ENCODE results near the gene THOC5. TPM values are rescaled to one million over a fixed set of nuclear protein-coding genes. Genes with fewer than 3 reads are reported as not detected.
"Not testable (repeated sequence)": the region's sequence is repeated elsewhere in the genome, so short reads cannot be mapped to it uniquely, and the experiment has no call there.

The THOC5 gene
- 59.0 TPM for polyA plus RNA-seq (2013, experiment 1 of 4)
- polyA plus RNA-seq (2013, experiment 2 of 4), result 65.9 TPM
- polyA plus RNA-seq (2013, experiment 3 of 4), result 41.0 TPM
- 43.8 TPM for polyA plus RNA-seq (2013, experiment 4 of 4)

DNA sequence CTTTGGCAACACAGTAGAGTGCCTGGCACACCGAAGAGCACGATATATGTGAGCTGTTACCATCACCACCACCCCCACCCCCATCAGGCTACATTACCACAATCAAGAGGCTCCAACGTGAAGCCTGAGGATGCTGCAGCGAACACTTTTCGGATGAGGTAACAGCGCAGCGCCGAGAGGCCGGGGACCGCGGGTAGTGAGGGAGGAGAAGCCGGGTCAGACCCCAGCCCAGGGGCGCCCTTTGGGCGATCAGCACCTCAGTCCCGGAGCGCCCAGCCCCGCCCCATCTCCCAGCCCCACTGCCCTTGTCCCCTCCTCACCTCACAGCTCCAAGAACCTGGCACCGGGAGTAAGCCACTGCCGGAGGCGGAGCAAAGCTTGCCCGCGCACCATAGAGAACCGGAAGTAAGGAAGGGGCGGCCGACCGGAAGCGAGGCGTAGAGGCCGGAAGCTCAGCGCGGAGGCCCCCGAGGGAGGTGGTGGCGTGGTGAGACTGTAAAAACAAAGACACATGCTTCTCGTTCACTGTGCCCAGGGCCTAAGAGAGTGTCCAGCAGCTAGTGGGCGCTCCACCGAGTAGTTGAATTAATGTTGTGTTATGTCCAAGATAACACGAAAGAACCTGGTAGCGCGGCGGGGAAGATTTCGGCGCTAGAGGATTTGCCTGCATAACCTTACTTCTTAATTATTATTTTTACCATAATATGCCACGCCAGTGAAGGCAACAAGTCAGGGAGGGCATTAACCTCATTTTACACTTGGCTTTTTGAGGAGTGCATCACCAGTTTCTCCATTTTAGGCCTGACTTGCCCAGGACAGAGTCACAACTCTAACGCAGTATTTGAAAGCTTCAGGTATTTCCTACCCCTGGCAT is at the start of gene THOC5:
TSS of gene THOC5 (minus strand) at position 407 of the 874 bp plus-strand sequence. CDS start 4,610 bp downstream, outside the sequence.
- Histone ChIP-seq H3K36me3 (ENCODE audit: control insufficient read depth, insufficient read depth, low read length) (peaks cover 24% of the 10 kb centered on the region), H3K4me3 (ENCODE audit: insufficient read depth, low read depth, low read length) (peak within 1 kb of the TSS; percentile 76), H3K4me1 (ENCODE audit: control insufficient read depth, insufficient read depth, low read length) (no peaks in the 10 kb centered on the region), H3K9me3 (ENCODE audit: control insufficient read depth, low read length) (no peaks in the 10 kb centered on the region), H3K27me3 (ENCODE audit: control insufficient read depth, insufficient read depth, low read length, poor library complexity, severe bottlenecking) (no peaks in the 10 kb centered on the region), H3K27ac (ENCODE audit: insufficient read depth, low read depth, low read length, poor library complexity, severe bottlenecking) (peak within 1 kb of the TSS; percentile 79)
- 5 to 7% methylated on average over 44 of the region's 44 CpGs for WGBS, 2 experiments

DNA sequence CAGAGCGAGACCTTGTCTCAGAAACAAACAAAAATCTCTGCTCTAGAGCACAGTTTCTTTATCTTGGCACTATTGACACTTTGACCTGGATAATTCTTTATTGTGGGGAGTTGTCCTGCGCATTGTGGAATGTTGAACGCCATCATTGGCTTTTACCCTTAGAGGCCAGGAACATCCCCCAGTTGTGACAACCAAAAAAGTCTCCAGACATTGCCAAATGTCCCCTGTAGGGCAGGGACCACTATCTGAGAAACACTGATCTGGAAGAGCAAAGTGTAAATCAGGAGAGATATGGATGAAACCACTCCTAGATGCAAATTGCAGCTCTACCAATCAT is 45.1 kb upstream of the THOC5 start:
- H3K9me3 ChIP-seq (ENCODE audit: control insufficient read depth, low read length), result no peaks in the 10 kb centered on the region
- 94 to 96% methylated on average over 3 of the region's 3 CpGs for WGBS, 2 experiments
- no peaks in the 10 kb centered on the region for H3K27me3 ChIP-seq (ENCODE audit: control insufficient read depth, insufficient read depth, low read length, poor library complexity, severe bottlenecking)
- no peaks in the 10 kb centered on the region for H3K36me3 ChIP-seq (ENCODE audit: control insufficient read depth, insufficient read depth, low read length)
- H3K4me1 ChIP-seq (ENCODE audit: control insufficient read depth, insufficient read depth, low read length), result no peaks in the 10 kb centered on the region
- no peak overlapping the region for H3K27ac ChIP-seq (ENCODE audit: insufficient read depth, low read depth, low read length, poor library complexity, severe bottlenecking)
- H3K4me3 ChIP-seq (ENCODE audit: insufficient read depth, low read depth, low read length), result no peak overlapping the region

DNA sequence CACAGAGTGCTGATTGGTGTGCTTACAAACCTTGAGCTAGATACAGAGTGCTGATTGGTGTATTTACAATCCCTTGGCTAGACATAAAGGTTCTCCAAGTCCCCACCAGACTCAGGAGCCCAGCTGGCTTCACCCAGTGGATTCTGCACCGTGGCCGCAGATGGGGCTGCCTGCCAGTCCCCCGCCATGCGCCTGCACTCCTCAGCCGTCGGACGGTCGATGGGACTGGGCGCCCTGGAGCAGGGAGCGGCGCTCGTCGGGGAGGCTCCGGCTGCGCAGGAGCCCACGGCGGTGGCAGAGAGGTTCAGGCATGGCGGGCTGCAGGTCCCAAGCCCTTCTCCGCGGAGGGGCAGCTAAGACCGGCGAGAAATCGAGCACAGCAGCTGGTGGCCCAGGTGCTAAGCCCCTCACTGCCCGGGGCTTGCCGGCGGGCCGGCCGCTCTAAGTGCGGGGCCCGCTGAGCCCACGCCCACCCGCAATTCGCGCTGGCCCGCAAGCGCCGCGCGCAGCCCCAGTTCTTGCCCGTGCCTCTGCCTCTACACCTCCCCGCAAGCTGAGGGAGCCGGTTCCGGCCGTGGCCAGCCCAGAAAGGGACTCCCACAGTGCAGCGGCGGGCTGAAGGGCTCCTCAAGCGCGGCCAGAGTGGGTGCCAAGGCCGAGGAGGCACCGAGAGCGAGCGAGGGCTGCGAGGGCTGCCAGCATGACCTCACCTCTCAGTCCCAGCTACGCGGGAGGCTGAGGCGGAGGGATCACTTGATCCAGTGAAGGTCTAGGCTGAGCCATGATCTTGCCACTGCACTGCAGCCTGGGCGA is 44.5 kb upstream of the THOC5 start:
- not testable (repeated sequence) for H3K36me3 ChIP-seq (ENCODE audit: control insufficient read depth, insufficient read depth, low read length); H3K27me3 ChIP-seq (ENCODE audit: control insufficient read depth, insufficient read depth, low read length, poor library complexity, severe bottlenecking); H3K4me3 ChIP-seq (ENCODE audit: insufficient read depth, low read depth, low read length); H3K27ac ChIP-seq (ENCODE audit: insufficient read depth, low read depth, low read length, poor library complexity, severe bottlenecking); H3K9me3 ChIP-seq (ENCODE audit: control insufficient read depth, low read length); H3K4me1 ChIP-seq (ENCODE audit: control insufficient read depth, insufficient read depth, low read length)
- WGBS, 2 experiments, result 94 to 95% methylated on average over 57 of the region's 57 CpGs

DNA sequence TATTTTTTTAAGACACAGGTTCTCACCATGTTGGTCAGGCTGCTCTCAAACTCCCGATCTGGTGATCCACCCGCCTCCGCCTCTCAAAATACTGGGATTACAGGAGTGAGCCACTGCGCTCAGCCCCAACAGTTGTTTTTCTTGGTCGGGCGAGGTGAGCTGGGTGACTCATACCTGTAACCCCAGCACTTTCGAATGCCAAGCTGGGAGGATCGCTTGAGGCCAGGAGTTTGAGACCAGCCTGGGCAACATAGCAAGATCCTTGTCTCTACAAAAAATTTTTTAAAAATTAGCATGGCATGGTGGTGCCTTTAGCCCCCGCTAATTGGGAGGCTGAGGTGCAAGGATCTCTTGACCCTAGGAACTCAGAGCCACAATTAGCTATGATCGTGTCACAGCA is 42.9 kb upstream of the THOC5 start:
- no peak overlapping the region for H3K4me3 ChIP-seq (ENCODE audit: insufficient read depth, low read depth, low read length)
- no peaks in the 10 kb centered on the region for H3K36me3 ChIP-seq (ENCODE audit: control insufficient read depth, insufficient read depth, low read length)
- no peaks in the 10 kb centered on the region for H3K9me3 ChIP-seq (ENCODE audit: control insufficient read depth, low read length)
- H3K27me3 ChIP-seq (ENCODE audit: control insufficient read depth, insufficient read depth, low read length, poor library complexity, severe bottlenecking), result no peaks in the 10 kb centered on the region
- 92 to 95% methylated on average over 10 of the region's 10 CpGs for WGBS, 2 experiments
- no peaks in the 10 kb centered on the region for H3K4me1 ChIP-seq (ENCODE audit: control insufficient read depth, insufficient read depth, low read length)
- no peak overlapping the region for H3K27ac ChIP-seq (ENCODE audit: insufficient read depth, low read depth, low read length, poor library complexity, severe bottlenecking)

DNA sequence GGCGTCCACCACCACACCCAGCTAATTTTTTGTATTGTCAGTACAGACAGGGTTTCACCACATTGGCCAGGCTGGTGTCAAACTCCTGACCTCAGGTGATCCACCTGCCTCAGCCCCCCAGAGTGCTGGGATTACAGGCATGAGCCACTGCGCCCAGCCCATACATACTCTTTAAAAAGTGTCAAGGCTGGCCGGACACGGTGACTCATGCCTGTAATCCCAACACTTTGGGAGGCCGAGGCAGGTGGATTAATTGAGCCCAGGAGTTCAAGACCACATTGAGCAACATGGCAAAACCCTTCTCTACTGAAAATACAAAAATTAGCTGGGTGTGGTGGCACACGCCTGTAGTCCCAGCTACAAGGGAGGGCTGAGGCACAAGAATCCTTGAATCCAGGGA is 40.9 kb upstream of the THOC5 start:
- H3K4me1 ChIP-seq (ENCODE audit: control insufficient read depth, insufficient read depth, low read length); H3K27ac ChIP-seq (ENCODE audit: insufficient read depth, low read depth, low read length, poor library complexity, severe bottlenecking); H3K4me3 ChIP-seq (ENCODE audit: insufficient read depth, low read depth, low read length); H3K9me3 ChIP-seq (ENCODE audit: control insufficient read depth, low read length); H3K36me3 ChIP-seq (ENCODE audit: control insufficient read depth, insufficient read depth, low read length); H3K27me3 ChIP-seq (ENCODE audit: control insufficient read depth, insufficient read depth, low read length, poor library complexity, severe bottlenecking): not testable (repeated sequence)
- 90 to 93% methylated on average over 6 of the region's 6 CpGs for WGBS, 2 experiments

DNA sequence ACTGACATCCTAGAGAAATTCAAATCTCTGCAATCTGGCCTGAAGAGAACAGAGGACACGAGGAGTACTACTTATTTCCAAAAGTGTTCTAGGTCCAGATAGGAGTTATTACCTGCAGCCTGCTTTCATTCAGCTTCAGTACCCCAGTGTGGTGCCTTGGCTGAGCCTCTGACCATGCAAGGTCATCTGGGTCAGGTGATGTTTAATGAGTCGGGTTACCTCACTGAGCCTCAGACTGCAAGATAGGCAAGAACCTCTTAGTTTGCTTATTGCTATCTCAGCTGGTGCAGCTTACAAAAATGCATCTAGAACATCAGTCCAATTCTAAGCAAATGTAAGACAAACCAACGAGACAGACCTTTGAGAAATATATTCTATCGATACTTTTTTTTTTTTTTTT is 40.4 kb upstream of the THOC5 start:
- H3K4me3 ChIP-seq (ENCODE audit: insufficient read depth, low read depth, low read length), result no peak overlapping the region
- no peaks in the 10 kb centered on the region for H3K4me1 ChIP-seq (ENCODE audit: control insufficient read depth, insufficient read depth, low read length)
- H3K27me3 ChIP-seq (ENCODE audit: control insufficient read depth, insufficient read depth, low read length, poor library complexity, severe bottlenecking), result no peaks in the 10 kb centered on the region
- whole genome bisulfite sequencing, 2 experiments, result 84 to 89% methylated on average over 4 of the region's 4 CpGs
- no peaks in the 10 kb centered on the region for H3K36me3 ChIP-seq (ENCODE audit: control insufficient read depth, insufficient read depth, low read length)
- no peaks in the 10 kb centered on the region for H3K9me3 ChIP-seq (ENCODE audit: control insufficient read depth, low read length)
- H3K27ac ChIP-seq (ENCODE audit: insufficient read depth, low read depth, low read length, poor library complexity, severe bottlenecking), result no peak overlapping the region

DNA sequence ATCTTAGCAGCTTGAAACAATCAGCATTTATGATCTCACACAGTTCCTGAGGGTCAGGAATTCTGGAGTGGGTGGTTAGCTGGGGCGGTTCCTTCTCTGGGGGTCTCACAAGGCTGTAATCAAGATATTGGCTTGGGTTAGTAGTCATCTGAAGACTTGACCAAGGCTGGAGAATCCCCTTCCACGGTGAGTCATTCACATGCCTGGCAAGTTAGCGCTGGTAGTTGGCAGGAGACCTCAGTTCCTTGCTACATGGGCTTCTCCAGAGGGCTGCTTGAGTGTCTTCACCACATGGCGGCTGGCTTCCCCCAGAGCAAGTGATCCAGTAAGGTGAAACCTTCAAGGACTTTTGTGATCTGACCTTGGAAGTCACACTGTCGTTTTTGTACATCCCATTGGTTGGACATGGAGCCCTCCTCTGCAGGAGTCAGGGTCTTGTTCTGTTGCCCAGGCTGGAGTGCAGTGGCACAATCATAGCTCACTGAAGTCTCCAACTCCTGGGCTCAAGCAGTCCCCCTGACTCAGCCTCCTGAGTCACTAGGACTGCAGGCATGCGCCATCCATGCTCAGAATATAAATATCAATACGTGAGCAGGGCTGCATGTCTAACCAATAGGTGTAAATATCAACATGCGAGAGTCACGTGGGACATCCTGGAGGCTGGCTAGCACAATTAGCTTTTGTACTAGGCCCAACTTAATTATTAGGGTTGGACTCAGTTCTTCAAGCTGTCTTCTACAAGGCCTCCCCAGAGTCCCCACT is 34.6 kb upstream of the THOC5 start:
- H3K27me3 ChIP-seq (ENCODE audit: control insufficient read depth, insufficient read depth, low read length, poor library complexity, severe bottlenecking), result no peaks in the 10 kb centered on the region
- 91 to 92% methylated on average over 9 of the region's 9 CpGs for WGBS, 2 experiments
- H3K36me3 ChIP-seq (ENCODE audit: control insufficient read depth, insufficient read depth, low read length), result no peaks in the 10 kb centered on the region
- H3K4me1 ChIP-seq (ENCODE audit: control insufficient read depth, insufficient read depth, low read length), result no peaks in the 10 kb centered on the region
- no peak overlapping the region for H3K4me3 ChIP-seq (ENCODE audit: insufficient read depth, low read depth, low read length)
- no peaks in the 10 kb centered on the region for H3K9me3 ChIP-seq (ENCODE audit: control insufficient read depth, low read length)
- no peak overlapping the region for H3K27ac ChIP-seq (ENCODE audit: insufficient read depth, low read depth, low read length, poor library complexity, severe bottlenecking)

DNA sequence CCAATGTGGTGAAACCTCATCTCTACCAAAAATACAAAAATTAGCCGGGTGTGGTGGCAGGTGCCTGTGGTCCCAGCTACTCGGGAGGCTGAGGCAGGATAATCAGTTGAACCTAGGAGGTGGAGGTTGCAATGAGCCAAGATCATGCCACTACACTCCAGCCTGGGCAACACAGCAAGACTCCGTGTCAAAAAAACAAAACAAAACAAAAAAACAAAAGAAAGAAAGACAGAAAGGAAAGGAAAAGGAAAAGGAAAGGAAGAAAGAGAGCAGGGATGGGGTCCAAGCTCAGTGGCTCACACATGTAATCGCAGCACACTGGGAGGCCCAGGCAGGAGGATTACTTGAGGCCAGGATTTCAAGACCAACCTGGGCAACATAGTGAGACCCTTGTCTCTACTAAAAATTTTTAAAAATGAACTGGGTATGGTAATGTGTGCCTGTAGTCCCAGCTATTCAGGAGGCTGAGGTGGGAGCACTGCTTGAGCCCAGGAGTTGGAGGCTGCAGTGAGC is 32.7 kb upstream of the THOC5 start:
- not testable (repeated sequence) for H3K4me1 ChIP-seq (ENCODE audit: control insufficient read depth, insufficient read depth, low read length); H3K9me3 ChIP-seq (ENCODE audit: control insufficient read depth, low read length); H3K36me3 ChIP-seq (ENCODE audit: control insufficient read depth, insufficient read depth, low read length); H3K27me3 ChIP-seq (ENCODE audit: control insufficient read depth, insufficient read depth, low read length, poor library complexity, severe bottlenecking); H3K27ac ChIP-seq (ENCODE audit: insufficient read depth, low read depth, low read length, poor library complexity, severe bottlenecking); H3K4me3 ChIP-seq (ENCODE audit: insufficient read depth, low read depth, low read length)
- 92 to 93% methylated on average over 3 to 4 of the region's 4 CpGs for WGBS, 2 experiments

DNA sequence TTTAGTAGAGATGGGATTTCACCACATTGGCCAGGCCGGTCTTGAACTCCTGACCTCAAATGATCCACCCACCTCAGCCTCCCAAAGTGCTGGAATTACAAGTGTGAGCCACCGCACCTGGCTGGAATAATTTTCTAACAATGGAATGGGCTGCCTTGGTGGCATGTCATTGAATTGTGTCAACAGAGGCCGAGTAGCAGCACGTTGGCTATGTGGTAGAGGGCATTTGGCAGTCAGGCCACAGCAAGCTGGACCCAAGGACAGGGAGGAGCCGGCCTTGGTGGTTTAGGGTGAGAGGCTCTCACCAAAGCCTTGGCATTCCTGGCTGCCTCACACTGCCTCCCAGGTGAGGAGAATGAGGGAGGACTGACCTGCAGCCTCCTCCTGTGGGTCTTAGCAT is 31.4 kb upstream of the THOC5 start:
- no peaks in the 10 kb centered on the region for H3K9me3 ChIP-seq (ENCODE audit: control insufficient read depth, low read length)
- WGBS, 2 experiments, result 89 to 92% methylated on average over 5 of the region's 5 CpGs
- H3K4me3 ChIP-seq (ENCODE audit: insufficient read depth, low read depth, low read length), result no peak overlapping the region
- H3K27ac ChIP-seq (ENCODE audit: insufficient read depth, low read depth, low read length, poor library complexity, severe bottlenecking), result no peak overlapping the region
- H3K36me3 ChIP-seq (ENCODE audit: control insufficient read depth, insufficient read depth, low read length), result no peaks in the 10 kb centered on the region
- H3K27me3 ChIP-seq (ENCODE audit: control insufficient read depth, insufficient read depth, low read length, poor library complexity, severe bottlenecking), result no peaks in the 10 kb centered on the region
- peaks cover 7% of the 10 kb centered on the region for H3K4me1 ChIP-seq (ENCODE audit: control insufficient read depth, insufficient read depth, low read length)
